HepG2 (cell line): ENCODE results near the gene FCRLA. TPM values are rescaled to one million over a fixed set of nuclear protein-coding genes. Genes with fewer than 3 reads are reported as not detected.
A peak's percentile ranks its signal among the peaks of the same experiment; 100 is the strongest.

Experiments used
- BCL6 ChIP-seq: IDR thresholded peaks from 2 replicates; pipeline ENCODE4 v1.6.1; 2016; ENCODE audit warnings: missing genetic modification reagents, missing compliant biosample characterization
- CTCF ChIP-seq: sonication (generic); formaldehyde crosslinking; IDR thresholded peaks from 2 replicates; pipeline ENCODE4 v1.5.0; 2020; ENCODE audit warnings: mild to moderate bottlenecking, missing genetic modification reagents, moderate library complexity
- GABPA ChIP-seq, 2 experiments: IDR thresholded peaks; 2 replicates each; pipeline ENCODE4 v1.6.1; 2011 to 2016; ENCODE audit warnings: low read depth in 2 of 2, low read length in 1 of 2, missing biosample characterization in 1 of 2, missing genetic modification characterization in 1 of 2
- GTF3A ChIP-seq: sonication (generic); formaldehyde crosslinking; conservative IDR thresholded peaks from 2 replicates; pipeline ENCODE4 v1.4.0; 2020; ENCODE audit warnings: mild to moderate bottlenecking, missing genetic modification reagents
- JUND ChIP-seq: sonication (generic); formaldehyde crosslinking; IDR thresholded peaks from 2 replicates; pipeline ENCODE4 v1.8.0; 2022; ENCODE audit warnings: mild to moderate bottlenecking, missing genetic modification reagents
- MTERF4 ChIP-seq: sonication (generic); formaldehyde crosslinking; IDR thresholded peaks from 2 replicates; pipeline ENCODE4 v1.8.0; 2023; ENCODE audit warnings: mild to moderate bottlenecking, missing genetic modification reagents
- SMC3 ChIP-seq: IDR thresholded peaks from 2 replicates; pipeline ENCODE4 v1.6.1; 2011; ENCODE audit warnings: low read length, improper control_type of control experiment
- ZBTB10 ChIP-seq: sonication (generic); formaldehyde crosslinking; IDR thresholded peaks from 2 replicates; pipeline ENCODE4 v1.4.0; 2020; ENCODE audit warnings: missing genetic modification reagents, borderline replicate concordance
- ZBTB38 ChIP-seq: sonication (generic); formaldehyde crosslinking; IDR thresholded peaks from 2 replicates; pipeline ENCODE4 v1.5.1; 2020; ENCODE audit warnings: mild to moderate bottlenecking, missing genetic modification reagents
- ZHX1 ChIP-seq: sonication (generic); formaldehyde crosslinking; IDR thresholded peaks from 2 replicates; pipeline ENCODE4 v1.8.1; 2022; ENCODE audit warnings: low read depth, mild to moderate bottlenecking, missing genetic modification reagents
- ZNF383 ChIP-seq: sonication (generic); formaldehyde crosslinking; IDR thresholded peaks from 2 replicates; pipeline ENCODE4 v1.4.0; 2020; ENCODE audit warnings: missing genetic modification reagents, mild to moderate bottlenecking, borderline replicate concordance
- ZNF572 ChIP-seq: sonication (generic); formaldehyde crosslinking; IDR thresholded peaks from 2 replicates; pipeline ENCODE4 v1.5.1; 2020; ENCODE audit warnings: mild to moderate bottlenecking, missing genetic modification reagents
- ZNF616 ChIP-seq: sonication (generic); formaldehyde crosslinking; IDR thresholded peaks from 2 replicates; pipeline ENCODE4 v1.5.0; 2020; ENCODE audit warnings: low read depth, mild to moderate bottlenecking, missing genetic modification reagents
- ZNF746 ChIP-seq: sonication (generic); formaldehyde crosslinking; IDR thresholded peaks from 2 replicates; pipeline ENCODE4 v1.8.0; 2022; ENCODE audit warnings: mild to moderate bottlenecking, missing genetic modification reagents
- ZSCAN25 ChIP-seq: sonication (generic); formaldehyde crosslinking; IDR thresholded peaks from 2 replicates; pipeline ENCODE4 v1.8.0; 2022; ENCODE audit warnings: mild to moderate bottlenecking, missing genetic modification reagents
- polyA plus RNA-seq, 8 experiments: library from polyadenylated mRNA; depleted of rRNA in 3 of 8; stranded (reverse) in 7 of 8; unstranded in 1 of 8; fragments of >200 nt; fragmentation: Illumina TruSeq in 4 of 8; extraction: Trizol in 4 of 8; gene quantifications; 2 replicates each; pipeline versions ENCODE4 v1.2.1 to v1.2.3, GENCODE V29; 2011 to 2016; ENCODE audit warnings: low read depth in 4 of 8, missing spikeins in 1 of 8, mixed read lengths in 1 of 8; ENCODE audit not compliant: insufficient read depth in 1 of 8
- total RNA-seq, 5 experiments: library from RNA; depleted of rRNA; stranded (reverse); fragments of >200 nt; fragmentation: Illumina TruSeq; extraction: Trizol; gene quantifications; 2 replicates each; pipeline ENCODE4 v1.2.3, GENCODE V29; 2016; ENCODE audit warnings: low read depth in 1 of 5

Gene FCRLA
- total and polyA plus RNA-seq, 2 of the 13 experiments (the other 11 are each of a cell fraction or from before 2014, with no cell fraction given): not detected

- no peak for TF ChIP-seq MTERF4 (CRISPR knock-in tag)
- peak; percentile 58; the same call in 1 of the 2 replicates for TF ChIP-seq ZBTB38
- TF ChIP-seq BCL6 (CRISPR knock-in tag): no peak
- no peak for TF ChIP-seq ZBTB10 (CRISPR knock-in tag)
- TF ChIP-seq ZHX1: no peak
- TF ChIP-seq ZSCAN25 (CRISPR knock-in tag): no peak
- no peak for TF ChIP-seq GABPA (IDR thresholded peaks at IDR 0.05; ENCODE audit: low read depth, low read length)
- TF ChIP-seq GABPA (CRISPR knock-in tag; IDR thresholded peaks at IDR 0.05; ENCODE audit: low read depth): no peak
- TF ChIP-seq ZNF616 (CRISPR knock-in tag): no peak
- peak; percentile 46; the same call in 1 of the 2 replicates for TF ChIP-seq SMC3
- no peak for TF ChIP-seq ZNF746
- peak; percentile 67 for TF ChIP-seq CTCF (CRISPR knock-in tag)
- no peak for TF ChIP-seq ZNF572 (CRISPR knock-in tag)
- no peak for TF ChIP-seq GTF3A (CRISPR knock-in tag)
- TF ChIP-seq ZNF383 (CRISPR knock-in tag): no peak
- no peak for TF ChIP-seq JUND (CRISPR knock-in tag)
- TF ChIP-seq, all 625 proteins: peak for 8
These were observed 56.6 kb downstream of the FCRLA start (continued) for GRCh38 chr1:161763522-161764098.
